Lung (tissue), 12 donors: ENCODE data around the gene CD247. TPM values are rescaled to one million over a fixed set of nuclear protein-coding genes. Genes with fewer than 3 reads are reported as not detected.

Experiments
- ATAC-seq: fragments of 200-7000 bp; cut with Tn5 transposase; one replicate; pipeline ENCODE4 v1.9.1; 2020; ENCODE audit warnings: moderate number of reproducible peaks; ENCODE audit not compliant: insufficient read depth, low FRiP score
- DNase-seq, 3 donors: peaks; one replicate each; pipeline ENCODE4 v3.0.0-alpha.2; 2013 to 2017
- H3K27ac ChIP-seq, 2 donors: one replicate each; pipeline ENCODE4 v1.5.1; 2013; ENCODE audit warnings: mild to moderate bottlenecking in 2 of 2, moderate library complexity in 2 of 2, control low read depth in 1 of 2, inconsistent platforms in 1 of 2, low read depth in 1 of 2, low read length in 1 of 2
- H3K27me3 ChIP-seq, 3 donors: one replicate each; pipeline ENCODE4 v1.5.1; 2013; ENCODE audit warnings: low read length in 2 of 3; ENCODE audit not compliant: control insufficient read depth in 3 of 3, insufficient read depth in 3 of 3
- H3K36me3 ChIP-seq, 4 donors: one replicate each; pipeline ENCODE4 v1.5.1; 2013; ENCODE audit warnings: low read length in 4 of 4, mild to moderate bottlenecking in 1 of 4, moderate library complexity in 1 of 4; ENCODE audit not compliant: control insufficient read depth in 4 of 4, insufficient read depth in 4 of 4
- H3K4me1 ChIP-seq, 5 donors: one replicate each; pipeline ENCODE4 v1.5.1; 2013; ENCODE audit warnings: low read length in 5 of 5, mild to moderate bottlenecking in 2 of 5, moderate library complexity in 1 of 5; ENCODE audit not compliant: control insufficient read depth in 5 of 5, insufficient read depth in 5 of 5
- H3K4me3 ChIP-seq: one replicate; pipeline ENCODE4 v1.5.1; 2013; ENCODE audit warnings: mild to moderate bottlenecking, control low read depth, moderate library complexity
- H3K9ac ChIP-seq, 2 donors: one replicate each; pipeline ENCODE4 v1.5.1; 2013; ENCODE audit warnings: low read length in 2 of 2, control low read depth in 1 of 2; ENCODE audit not compliant: insufficient read depth in 1 of 2
- H3K9me3 ChIP-seq, 4 donors: one replicate each; pipeline ENCODE4 v1.5.1; 2013; ENCODE audit warnings: low read length in 3 of 4, mild to moderate bottlenecking in 1 of 4, moderate library complexity in 1 of 4; ENCODE audit not compliant: control insufficient read depth in 4 of 4, insufficient read depth in 3 of 4
- WGBS, 2 donors: extraction: QIAGEN DNeasy Blood & Tissue Kit; methylation state at CpG; one replicate each; pipeline ENCODE4 v1.1.7; 2013; 5-methylcytosine and 5-hydroxymethylcytosine counted together
- polyA plus RNA-seq, 2 donors: library from polyadenylated mRNA; stranded (reverse); fragments of 200-250 nt; gene quantifications; one replicate each; pipeline ENCODE4 v1.2.1, GENCODE V29; 2013
- total RNA-seq, 2 donors: library from RNA; depleted of rRNA in 1 of 2; stranded (reverse); fragments of >200 nt in 1 of 2; gene quantifications; one replicate each; pipeline ENCODE4 v1.2.1, GENCODE V29; 2014 to 2021
- TF ChIP-seq, protein P1 (sequence below): IDR thresholded peaks from 2 replicates; pipeline ENCODE4 v1.5.1; 2012; ENCODE audit warnings: mild to moderate bottlenecking; ENCODE audit errors: control extremely low read depth, extremely low read depth
- donor health status: control.
- donor health status: control.
- donor health status: Bipolar disorder and iron deficiency.
- donor health status: healthy.
- donor health status: DM: yes; HTN: yes; CAD: no.

The CD247 gene
- total and polyA plus RNA-seq, 4 donors: 3.4 to 5.9 (median 3.8) TPM

DNA sequence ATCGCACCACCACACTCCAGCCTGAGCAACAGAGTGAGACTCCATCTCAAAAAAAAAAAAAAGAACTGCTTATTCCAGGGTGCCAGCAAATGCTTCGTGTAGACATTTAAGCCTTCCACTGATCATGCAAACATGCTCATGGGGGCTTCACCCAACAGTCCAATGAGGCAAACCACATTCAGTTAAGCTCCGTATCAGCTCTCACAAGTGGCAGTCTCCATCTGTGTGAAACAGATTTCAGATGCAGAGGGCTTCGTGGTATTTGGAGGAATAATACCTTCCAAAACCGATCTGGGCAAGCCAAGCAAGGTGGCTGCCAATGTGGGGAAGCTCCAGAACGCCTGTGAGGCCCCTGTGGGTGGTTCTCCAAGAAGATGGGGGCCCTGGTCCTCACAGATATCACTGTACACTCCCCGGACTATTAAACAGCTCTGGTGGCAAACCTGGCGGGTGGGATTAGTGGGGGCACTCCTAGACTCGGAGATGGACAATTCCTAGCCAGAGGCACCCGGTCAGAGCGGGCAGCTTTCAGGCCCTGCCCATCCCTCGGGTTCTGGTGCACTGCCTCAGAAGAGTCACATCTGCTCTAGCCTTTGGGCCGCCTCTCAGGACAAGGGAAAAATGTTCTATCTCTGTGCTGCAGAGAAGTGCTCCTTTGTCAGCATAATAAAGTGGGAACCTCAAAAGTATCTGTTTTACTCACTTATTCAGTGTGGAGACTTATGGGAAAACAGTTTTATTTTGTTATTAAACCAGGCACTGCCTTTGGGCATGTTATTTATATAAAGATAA is 25.1 kb upstream of the CD247 start:
- no peak overlapping the region for H3K4me3 ChIP-seq
- DNase-seq (no peak), ATAC-seq (no peak)
- 87 to 93% methylated on average over 13 of the region's 13 CpGs for WGBS, 2 donors
- no peaks in the 10 kb centered on the region for H3K9me3 ChIP-seq
- no peak overlapping the region for H3K9ac ChIP-seq
- H3K4me1 ChIP-seq: peaks cover 0 to 6% (median 0%) of the 10 kb centered on the region in 5 donors
- no peaks in the 10 kb centered on the region for H3K27me3 ChIP-seq
- peaks cover 4 to 21% (median 10%) of the 10 kb centered on the region in 4 donors for H3K36me3 ChIP-seq
- no peak overlapping the region for H3K27ac ChIP-seq
- TF ChIP-seq, protein P1, sequence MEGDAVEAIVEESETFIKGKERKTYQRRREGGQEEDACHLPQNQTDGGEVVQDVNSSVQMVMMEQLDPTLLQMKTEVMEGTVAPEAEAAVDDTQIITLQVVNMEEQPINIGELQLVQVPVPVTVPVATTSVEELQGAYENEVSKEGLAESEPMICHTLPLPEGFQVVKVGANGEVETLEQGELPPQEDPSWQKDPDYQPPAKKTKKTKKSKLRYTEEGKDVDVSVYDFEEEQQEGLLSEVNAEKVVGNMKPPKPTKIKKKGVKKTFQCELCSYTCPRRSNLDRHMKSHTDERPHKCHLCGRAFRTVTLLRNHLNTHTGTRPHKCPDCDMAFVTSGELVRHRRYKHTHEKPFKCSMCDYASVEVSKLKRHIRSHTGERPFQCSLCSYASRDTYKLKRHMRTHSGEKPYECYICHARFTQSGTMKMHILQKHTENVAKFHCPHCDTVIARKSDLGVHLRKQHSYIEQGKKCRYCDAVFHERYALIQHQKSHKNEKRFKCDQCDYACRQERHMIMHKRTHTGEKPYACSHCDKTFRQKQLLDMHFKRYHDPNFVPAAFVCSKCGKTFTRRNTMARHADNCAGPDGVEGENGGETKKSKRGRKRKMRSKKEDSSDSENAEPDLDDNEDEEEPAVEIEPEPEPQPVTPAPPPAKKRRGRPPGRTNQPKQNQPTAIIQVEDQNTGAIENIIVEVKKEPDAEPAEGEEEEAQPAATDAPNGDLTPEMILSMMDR: no peak

DNA sequence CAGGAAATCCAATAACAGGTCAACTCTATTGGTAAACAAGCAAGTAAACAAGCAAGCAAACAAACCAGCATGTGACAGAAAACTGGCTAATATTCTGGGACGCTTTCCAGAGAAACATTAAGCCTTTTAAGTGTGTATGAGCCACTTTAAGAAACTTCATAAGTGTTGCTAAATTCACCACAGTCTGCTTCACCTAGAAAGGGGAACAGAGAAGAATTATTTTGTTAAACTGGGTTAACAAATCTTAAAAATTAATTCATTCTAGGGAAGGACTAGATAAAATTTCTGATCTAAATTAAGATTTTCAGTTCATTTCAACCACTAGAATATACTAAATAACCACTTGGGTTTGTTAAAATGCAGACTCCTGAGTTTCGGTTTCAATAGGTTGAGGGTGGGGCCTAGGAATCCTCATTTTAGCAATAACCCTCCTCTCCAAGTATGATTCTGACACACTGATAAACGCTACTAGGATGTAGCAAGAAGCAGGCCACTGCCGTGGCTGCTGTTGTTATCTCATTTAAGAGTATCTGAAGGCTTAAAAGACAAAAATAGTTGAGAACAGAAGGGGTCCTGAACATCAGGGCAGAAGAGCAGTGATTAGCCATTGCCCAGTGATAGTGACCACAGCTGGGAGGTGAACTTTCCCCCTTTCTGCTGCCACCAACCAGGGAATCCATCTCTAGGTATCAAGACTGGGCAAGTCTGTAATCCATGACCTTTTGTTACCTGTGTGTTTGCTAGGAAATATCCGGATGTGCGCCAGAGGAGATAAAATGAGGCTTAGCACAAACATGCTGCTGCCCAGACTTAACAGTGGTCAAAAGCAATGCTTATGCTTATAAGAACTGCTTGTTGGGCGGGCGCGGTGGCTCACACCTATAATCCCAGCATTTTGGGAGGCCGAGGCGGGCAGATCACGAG is 24.0 kb upstream of the CD247 start:
- Histone ChIP-seq H3K4me1 (peaks cover 0 to 6% (median 0%) of the 10 kb centered on the region in 5 donors), H3K9ac (no peak overlapping the region), H3K36me3 (peaks cover 4 to 21% (median 10%) of the 10 kb centered on the region in 4 donors), H3K4me3 (no peak overlapping the region), H3K27me3 (no peaks in the 10 kb centered on the region), H3K9me3 (no peaks in the 10 kb centered on the region), H3K27ac (peak overlapping the region in 1 of 2 donors; percentile 17)
- ATAC-seq (no peak), DNase-seq (no peak)
- TF ChIP-seq, protein P1: no peak
- 72 to 78% methylated on average over 12 of the region's 12 CpGs for WGBS, 2 donors

DNA sequence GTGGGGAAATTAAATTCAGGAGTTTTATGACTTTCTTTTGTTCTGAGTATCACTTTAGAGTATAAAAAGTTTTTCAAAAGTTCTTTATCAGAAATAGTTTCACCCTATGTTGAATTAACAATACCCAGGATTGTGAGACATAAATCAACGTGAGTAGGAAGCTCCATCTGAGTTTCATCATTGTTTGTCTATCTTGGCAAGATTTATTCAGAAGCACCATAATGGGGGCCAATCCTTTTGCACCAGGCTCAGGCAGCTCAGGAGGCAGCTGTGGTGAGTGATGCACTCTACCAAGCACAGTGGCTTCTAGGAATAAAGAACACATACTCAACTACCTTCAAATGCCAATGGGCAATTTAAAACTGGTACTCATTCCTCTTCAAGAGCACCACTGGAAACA is 23.3 kb upstream of the CD247 start:
- Histone ChIP-seq H3K27ac (no peak overlapping the region), H3K4me3 (no peak overlapping the region), H3K36me3 (peaks cover 4 to 16% (median 9%) of the 10 kb centered on the region in 4 donors), H3K27me3 (no peaks in the 10 kb centered on the region), H3K4me1 (peaks cover 0 to 5% (median 0%) of the 10 kb centered on the region in 5 donors), H3K9ac (no peak overlapping the region), H3K9me3 (no peaks in the 10 kb centered on the region)
- 0 to 3% methylated on average over 1 of the region's 1 CpG for WGBS, 2 donors
- TF ChIP-seq, protein P1: no peak
- DNase-seq (no peak), ATAC-seq (no peak)
